Measurements from ENCODE around the gene SLAMF1. TPM values are rescaled to one million over a fixed set of nuclear protein-coding genes. Genes with fewer than 3 reads are reported as not detected.
A peak's percentile ranks its signal among the peaks of the same experiment; 100 is the strongest.

The SLAMF1 gene
- total RNA-seq, 2 experiments from 2014 or later = 48.5 to 50.1 TPM

DNA sequence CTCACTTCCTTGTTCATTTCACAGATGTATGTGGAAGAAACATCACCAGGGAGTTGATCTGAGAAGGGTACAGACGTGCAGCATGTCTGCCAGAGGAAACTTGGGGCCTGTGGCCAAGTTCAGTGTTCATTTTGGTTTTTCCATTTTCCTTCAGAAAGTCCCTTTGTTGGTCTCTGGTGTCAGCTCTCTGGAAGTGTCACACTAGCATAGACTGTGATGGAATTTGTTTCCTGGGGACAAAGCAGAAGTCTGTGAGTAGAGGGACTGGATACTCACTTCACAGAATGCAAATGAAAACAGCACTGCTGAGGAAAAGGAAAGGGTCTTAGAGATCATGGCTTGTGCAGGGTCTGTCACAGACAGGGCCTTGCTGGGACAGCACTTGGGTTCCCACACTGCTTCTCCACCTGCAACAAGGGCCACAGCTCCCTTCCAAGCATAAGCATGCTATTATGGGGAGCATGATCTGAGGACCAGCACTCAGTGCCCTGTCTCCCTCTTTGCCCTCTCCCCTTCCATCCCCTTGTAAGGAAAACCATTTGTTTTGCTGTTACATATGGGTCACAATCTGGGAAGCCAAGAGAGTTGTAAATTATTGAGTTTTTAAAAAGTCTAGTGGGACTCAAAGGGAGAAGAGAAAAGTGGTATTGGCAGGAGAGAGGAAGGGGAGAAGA, 36.1 kb downstream of the SLAMF1 start:
- no peaks in the 10 kb centered on the region for H3K27me3 Mint-ChIP-seq (ENCODE audit: low read depth)
- CTCF ChIA-PET = interaction anchor here (1.1 to 8.4 kb wide), 9 partner anchors 7 to 221 kb away, joined by 3 to 185 read pairs (median 8); no protein-coding TSS in a partner anchor
- no peak for ATAC-seq
- H3K4me3 Mint-ChIP-seq = no peak overlapping the region
- H3K36me3 Mint-ChIP-seq (ENCODE audit: low read depth) = peaks cover 77% of the 10 kb centered on the region
- DNase-seq = no peak
- H3K9me3 Mint-ChIP-seq (ENCODE audit: insufficient read depth) = no peaks in the 10 kb centered on the region
- peak overlapping the region; percentile 76 for H3K27ac Mint-ChIP-seq
- H3K4me1 Mint-ChIP-seq (ENCODE audit: low read depth) = peaks cover 58% of the 10 kb centered on the region
- POLR2A ChIA-PET = interaction anchor here (0.8 to 1.1 kb wide), 2 partner anchors 8 to 36 kb away, joined by 3 read pairs; partner anchors contain the start of gene SLAMF1

DNA sequence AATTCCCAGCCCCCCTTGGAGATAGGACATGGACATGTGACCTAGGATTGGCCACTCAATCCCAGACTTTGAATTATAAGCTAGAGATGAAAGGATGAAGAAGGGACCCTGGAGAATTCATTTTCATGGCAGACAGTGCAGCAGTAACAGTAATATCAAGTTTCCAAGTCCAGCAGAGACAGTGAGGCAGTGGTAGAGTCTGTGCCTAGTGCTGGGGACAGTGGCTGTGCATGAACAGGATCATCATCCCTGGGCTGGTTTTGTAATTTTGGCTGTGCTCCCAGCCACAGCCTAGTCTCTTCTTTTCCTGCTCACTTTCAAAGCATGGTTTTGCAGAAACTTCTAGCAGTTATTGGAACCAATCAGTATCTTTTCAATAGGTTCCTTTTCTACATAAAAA, 37.9 kb downstream of the SLAMF1 start:
- H3K4me1 Mint-ChIP-seq (ENCODE audit: low read depth) = peaks cover 55% of the 10 kb centered on the region
- no peak for ATAC-seq
- no peaks in the 10 kb centered on the region for H3K27me3 Mint-ChIP-seq (ENCODE audit: low read depth)
- peaks cover 84% of the 10 kb centered on the region for H3K36me3 Mint-ChIP-seq (ENCODE audit: low read depth)
- H3K27ac Mint-ChIP-seq = no peak overlapping the region
- H3K9me3 Mint-ChIP-seq (ENCODE audit: insufficient read depth) = peaks cover 5% of the 10 kb centered on the region
- ChIA-PET CTCF (interaction anchor here (0.8 to 8.4 kb wide), 16 partner anchors 8 to 265 kb away, joined by 3 to 185 read pairs (median 7); partner anchors contain the start of gene SLAMF1), POLR2A (interaction anchor here (1.0 to 2.9 kb wide), 2 partner anchors 33 to 180 kb away, joined by 3 to 11 read pairs; no protein-coding TSS in a partner anchor)
- no peak overlapping the region for H3K4me3 Mint-ChIP-seq
- DNase-seq = no peak

DNA sequence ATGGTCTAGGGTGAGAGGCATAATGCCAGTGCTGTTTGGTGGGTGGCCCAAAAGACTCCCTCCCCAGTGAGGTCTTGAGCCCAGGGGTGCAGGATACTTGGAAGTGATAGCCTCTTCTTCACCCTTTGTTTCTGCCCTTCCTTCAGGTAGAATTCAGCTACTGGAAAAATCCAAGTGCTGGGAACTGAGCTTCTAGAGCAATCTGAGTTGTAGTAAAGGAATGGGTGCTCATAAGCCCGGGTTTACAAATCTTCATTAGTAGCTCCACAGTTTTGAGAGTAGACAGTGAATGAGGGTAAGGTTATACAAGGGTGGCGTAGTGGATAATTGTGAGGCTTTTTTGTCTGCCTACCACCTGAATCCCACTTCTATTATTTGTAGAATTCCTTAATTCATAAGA, 38.3 kb downstream of the SLAMF1 start:
- ChIA-PET CTCF (interaction anchor here (0.9 to 8.4 kb wide), 16 partner anchors 9 to 264 kb away, joined by 3 to 185 read pairs (median 8); partner anchors contain the start of gene SLAMF1), POLR2A (interaction anchor here (2.9 kb wide), 1 partner anchor 180 kb away, joined by 11 read pairs; no protein-coding TSS in a partner anchor)
- Mint-ChIP-seq H3K27ac (peak overlapping the region; percentile 27), H3K36me3 (ENCODE audit: low read depth) (peaks cover 81% of the 10 kb centered on the region), H3K4me3 (no peak overlapping the region), H3K27me3 (ENCODE audit: low read depth) (no peaks in the 10 kb centered on the region), H3K9me3 (ENCODE audit: insufficient read depth) (peaks cover 5% of the 10 kb centered on the region), H3K4me1 (ENCODE audit: low read depth) (peaks cover 52% of the 10 kb centered on the region)
- DNase-seq = no peak
- no peak for ATAC-seq

DNA sequence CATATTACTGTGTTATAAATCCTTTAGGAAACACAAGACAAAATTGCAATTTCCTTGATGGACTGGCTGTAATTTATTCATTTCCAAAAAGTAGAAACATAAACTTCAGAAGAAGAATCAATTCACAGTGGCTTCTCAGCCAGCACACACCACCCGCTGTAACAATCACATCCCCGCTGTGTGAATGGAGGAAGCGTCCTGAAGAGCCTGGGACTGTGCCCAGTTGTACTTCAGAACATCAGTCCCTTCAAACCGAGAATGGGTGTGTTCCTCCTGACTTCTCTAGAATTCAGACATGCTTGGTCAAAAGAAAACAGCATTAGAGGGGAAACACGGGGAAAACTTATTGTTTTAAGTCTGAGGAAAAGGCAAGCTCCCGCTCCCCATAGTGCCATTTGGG, 38.8 kb downstream of the SLAMF1 start:
- Mint-ChIP-seq H3K27me3 (ENCODE audit: low read depth) (no peaks in the 10 kb centered on the region), H3K9me3 (ENCODE audit: insufficient read depth) (peaks cover 8% of the 10 kb centered on the region), H3K4me1 (ENCODE audit: low read depth) (peaks cover 52% of the 10 kb centered on the region), H3K36me3 (ENCODE audit: low read depth) (peaks cover 79% of the 10 kb centered on the region), H3K27ac (peak overlapping the region; percentile 27), H3K4me3 (no peak overlapping the region)
- CTCF ChIA-PET = interaction anchor here (0.9 to 8.4 kb wide), 15 partner anchors 9 to 264 kb away, joined by 3 to 185 read pairs (median 17); no protein-coding TSS in a partner anchor
- POLR2A ChIA-PET = interaction anchor here (0.6 to 2.9 kb wide), 2 partner anchors 144 to 179 kb away, joined by 3 to 11 read pairs; no protein-coding TSS in a partner anchor
- ATAC-seq = no peak
- no peak for DNase-seq

DNA sequence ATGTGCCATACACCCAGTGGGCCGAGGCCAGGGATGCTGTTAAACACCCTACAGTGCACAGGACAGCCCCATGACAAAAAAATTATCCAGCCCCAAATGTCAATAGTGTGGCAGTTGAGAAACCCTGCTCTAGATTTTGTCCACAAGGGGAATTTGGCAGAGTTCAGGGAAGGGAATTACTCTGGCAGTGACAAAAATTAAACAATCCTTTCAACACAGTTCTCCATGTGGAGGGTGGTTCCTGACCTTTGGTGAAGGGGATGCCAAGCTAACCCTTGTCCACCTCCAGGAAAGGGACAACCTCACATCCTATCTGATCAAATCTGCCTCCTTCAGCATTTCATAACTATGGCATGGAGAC, 39.2 kb downstream of the SLAMF1 start:
- DNase-seq = no peak
- Mint-ChIP-seq H3K27me3 (ENCODE audit: low read depth) (no peaks in the 10 kb centered on the region), H3K36me3 (ENCODE audit: low read depth) (peaks cover 79% of the 10 kb centered on the region), H3K4me3 (no peak overlapping the region), H3K9me3 (ENCODE audit: insufficient read depth) (peaks cover 11% of the 10 kb centered on the region), H3K4me1 (ENCODE audit: low read depth) (peaks cover 52% of the 10 kb centered on the region), H3K27ac (peak overlapping the region; percentile 80)
- ATAC-seq = no peak
- ChIA-PET POLR2A (interaction anchor here (0.6 to 2.9 kb wide), 5 partner anchors 21 to 179 kb away, joined by 3 to 11 read pairs (median 4); no protein-coding TSS in a partner anchor), CTCF (interaction anchor here (0.6 to 8.4 kb wide), 38 partner anchors 10 to 263 kb away, joined by 3 to 185 read pairs (median 7); partner anchors contain the start of genes CD84 and SLAMF1)

DNA sequence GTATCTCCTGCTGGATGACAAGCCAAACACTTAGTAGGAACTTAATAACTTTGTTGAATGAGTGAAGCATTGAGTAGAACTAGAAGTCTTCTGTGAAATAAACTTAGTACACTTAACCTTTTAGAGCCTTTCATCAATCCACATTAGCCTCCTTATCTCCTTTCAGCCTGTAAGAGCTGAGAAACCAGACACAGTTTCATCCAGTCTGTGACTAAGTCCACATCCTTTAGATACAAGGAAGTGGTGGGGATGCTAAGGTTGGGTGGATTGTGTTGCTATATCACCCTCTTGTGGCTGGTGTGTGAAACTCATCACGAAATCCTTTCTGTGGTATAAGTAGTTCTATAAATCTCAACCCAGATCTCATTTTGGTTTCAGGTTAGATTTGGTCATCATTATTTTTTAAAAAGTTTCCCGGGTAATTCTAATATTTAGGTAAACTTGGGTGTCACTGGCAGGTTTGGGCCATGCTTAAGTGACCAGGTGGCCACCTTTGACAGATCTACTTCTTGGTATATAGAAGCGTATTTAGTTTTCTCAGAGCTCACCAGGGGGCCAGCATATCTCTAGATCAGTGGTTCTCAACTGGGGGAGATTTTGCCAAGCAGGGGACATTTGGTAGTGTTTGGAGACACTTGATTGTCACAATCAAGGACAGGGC, 39.7 kb downstream of the SLAMF1 start:
- peak; percentile 98 for ATAC-seq
- ChIA-PET CTCF (interaction anchor here (0.6 to 8.4 kb wide), 49 partner anchors 9 to 316 kb away, joined by 3 to 185 read pairs (median 6); partner anchors contain the start of genes CD84 and SLAMF1), POLR2A (interaction anchor here (0.6 to 2.9 kb wide), 5 partner anchors 22 to 277 kb away, joined by 3 to 11 read pairs (median 4); no protein-coding TSS in a partner anchor)
- H3K27ac Mint-ChIP-seq = peak overlapping the region; percentile 80
- peaks cover 52% of the 10 kb centered on the region for H3K4me1 Mint-ChIP-seq (ENCODE audit: low read depth)
- H3K4me3 Mint-ChIP-seq = no peak overlapping the region
- H3K9me3 Mint-ChIP-seq (ENCODE audit: insufficient read depth) = peaks cover 11% of the 10 kb centered on the region
- peaks cover 75% of the 10 kb centered on the region for H3K36me3 Mint-ChIP-seq (ENCODE audit: low read depth)
- H3K27me3 Mint-ChIP-seq (ENCODE audit: low read depth) = no peaks in the 10 kb centered on the region
- DNase-seq = peak; percentile 81

DNA sequence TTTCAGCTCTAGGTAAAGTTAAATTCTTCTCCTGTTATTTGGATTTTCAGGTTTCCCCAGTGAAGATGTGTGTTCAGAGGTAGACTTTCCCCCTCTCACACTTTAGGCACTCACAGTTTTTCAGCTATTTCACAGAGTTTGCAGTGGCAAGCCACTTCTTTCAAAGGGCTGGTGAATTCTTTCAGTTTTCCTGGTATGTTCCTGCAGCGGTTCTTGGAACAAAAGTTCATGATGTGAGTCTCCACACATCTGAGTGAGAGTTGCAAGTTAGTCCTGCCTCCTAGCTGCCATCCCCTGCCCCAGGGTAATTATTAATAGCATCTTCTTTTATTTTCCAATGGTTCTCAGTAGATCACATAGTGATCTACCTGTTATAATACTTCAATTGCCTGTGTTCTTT, 40.2 kb downstream of the SLAMF1 start:
- CTCF ChIA-PET = interaction anchor here (0.6 to 8.4 kb wide), 47 partner anchors 9 to 315 kb away, joined by 3 to 185 read pairs (median 6); partner anchors contain the start of genes CD84 and SLAMF1
- Mint-ChIP-seq H3K9me3 (ENCODE audit: insufficient read depth) (peaks cover 16% of the 10 kb centered on the region), H3K4me1 (ENCODE audit: low read depth) (peaks cover 52% of the 10 kb centered on the region), H3K27me3 (ENCODE audit: low read depth) (no peaks in the 10 kb centered on the region), H3K36me3 (ENCODE audit: low read depth) (peaks cover 76% of the 10 kb centered on the region), H3K4me3 (no peak overlapping the region), H3K27ac (peak overlapping the region; percentile 80)
- ATAC-seq (peak; percentile 14), DNase-seq (no peak)
- POLR2A ChIA-PET = interaction anchor here (0.6 to 2.9 kb wide), 5 partner anchors 66 to 277 kb away, joined by 3 to 11 read pairs (median 4); no protein-coding TSS in a partner anchor

DNA sequence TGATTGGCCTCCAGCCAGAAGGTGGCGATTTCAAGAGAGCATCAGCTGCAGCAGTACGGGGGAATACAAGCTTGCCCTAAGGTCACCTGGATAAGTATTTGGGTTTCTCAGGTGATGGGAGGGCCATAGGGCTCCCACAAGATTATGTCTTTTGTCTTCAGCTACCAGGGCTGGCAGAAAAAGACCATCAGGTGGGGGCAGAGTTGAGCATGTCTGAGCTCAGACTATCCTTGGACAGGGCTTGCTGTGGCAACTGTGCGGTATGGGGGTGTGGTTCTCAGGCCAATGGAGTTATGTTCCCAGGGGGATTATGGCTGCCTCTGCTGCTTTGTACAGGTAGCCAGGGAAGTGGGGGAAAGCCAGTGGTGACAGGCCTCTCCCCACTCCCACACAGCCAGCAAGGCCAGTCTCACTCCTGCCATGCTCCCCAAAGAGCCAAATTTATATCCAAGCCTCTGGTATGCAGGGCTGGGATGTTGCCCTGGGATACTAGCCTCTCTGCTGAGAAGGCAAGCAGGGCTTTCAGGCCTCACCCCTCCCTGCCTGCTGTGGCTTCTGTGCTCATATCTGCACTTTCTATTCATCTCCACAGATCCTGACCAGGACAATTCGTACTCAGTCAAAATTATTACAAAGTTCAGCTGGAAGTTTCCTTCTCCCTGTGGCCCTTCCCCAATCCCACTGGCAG, 40.9 kb downstream of the SLAMF1 start:
- CTCF ChIA-PET = interaction anchor here (0.6 to 8.4 kb wide), 37 partner anchors 8 to 251 kb away, joined by 3 to 185 read pairs (median 8); partner anchors contain the start of gene CD84
- H3K4me1 Mint-ChIP-seq (ENCODE audit: low read depth) = peaks cover 49% of the 10 kb centered on the region
- POLR2A ChIA-PET = interaction anchor here (0.6 to 1.0 kb wide), 2 partner anchors 83 to 261 kb away, joined by 3 read pairs; partner anchors contain the start of gene SLAMF6
- peaks cover 22% of the 10 kb centered on the region for H3K9me3 Mint-ChIP-seq (ENCODE audit: insufficient read depth)
- ATAC-seq (no peak), DNase-seq (no peak)
- peak overlapping the region; percentile 80 for H3K27ac Mint-ChIP-seq
- no peaks in the 10 kb centered on the region for H3K27me3 Mint-ChIP-seq (ENCODE audit: low read depth)
- H3K4me3 Mint-ChIP-seq = no peak overlapping the region
- H3K36me3 Mint-ChIP-seq (ENCODE audit: low read depth) = peaks cover 74% of the 10 kb centered on the region

DNA sequence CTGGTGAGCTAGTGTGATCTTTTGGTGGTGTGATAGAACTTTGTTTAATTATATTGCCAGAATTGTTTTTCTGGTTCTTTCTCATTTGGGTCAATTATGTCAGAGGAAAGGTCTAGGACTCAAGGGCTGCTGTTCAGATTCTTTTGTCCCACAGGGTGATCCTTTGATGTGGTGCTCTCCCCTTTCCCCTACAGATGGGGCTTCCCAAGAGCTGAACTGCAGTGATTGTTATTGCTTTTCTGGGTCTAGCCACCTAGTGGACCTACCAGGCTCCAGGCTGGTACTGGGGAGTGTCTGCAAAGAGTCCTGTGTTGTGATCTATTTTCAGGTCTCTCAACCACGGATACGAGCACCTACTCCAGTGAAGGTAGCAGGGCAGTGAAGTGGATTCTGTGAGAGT, 41.6 kb downstream of the SLAMF1 start:
- Mint-ChIP-seq H3K36me3 (ENCODE audit: low read depth) (peaks cover 70% of the 10 kb centered on the region), H3K4me1 (ENCODE audit: low read depth) (peaks cover 42% of the 10 kb centered on the region), H3K27me3 (ENCODE audit: low read depth) (no peaks in the 10 kb centered on the region), H3K27ac (no peak overlapping the region), H3K9me3 (ENCODE audit: insufficient read depth) (peaks cover 30% of the 10 kb centered on the region), H3K4me3 (no peak overlapping the region)
- ATAC-seq (no peak), DNase-seq (no peak)
- ChIA-PET POLR2A (interaction anchor here (1.0 kb wide), 1 partner anchor 82 kb away, joined by 3 read pairs; the partner anchor contains the start of gene SLAMF6), CTCF (interaction anchor here (0.8 to 8.4 kb wide), 20 partner anchors 7 to 504 kb away, joined by 3 to 185 read pairs (median 12); partner anchors contain the start of gene CD84)

DNA sequence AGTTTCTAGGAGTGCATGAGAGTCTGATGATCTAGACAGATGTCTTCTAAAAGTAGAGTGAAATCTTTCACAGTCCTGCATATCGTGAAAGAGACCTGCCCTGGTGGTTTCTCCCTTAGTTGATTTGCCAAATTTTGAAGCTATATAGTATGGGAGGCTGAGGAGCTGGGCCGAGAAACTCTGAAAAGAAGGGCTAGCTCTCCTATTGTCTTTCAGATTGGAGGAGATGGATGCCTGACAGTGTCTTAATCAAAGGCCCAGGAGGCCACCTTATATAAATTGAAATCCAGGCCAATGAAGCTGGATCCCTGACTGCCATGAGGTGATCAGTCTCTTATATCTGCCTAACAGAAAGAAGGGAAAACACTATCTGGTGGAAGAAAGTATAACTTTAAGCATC, 49.1 kb downstream of the SLAMF1 start:
- no peak overlapping the region for H3K4me3 Mint-ChIP-seq
- DNase-seq (no peak), ATAC-seq (no peak)
- H3K27me3 Mint-ChIP-seq (ENCODE audit: low read depth) = no peaks in the 10 kb centered on the region
- ChIA-PET CTCF (interaction anchor here (0.7 to 2.6 kb wide), 11 partner anchors 9 to 405 kb away, joined by 3 to 17 read pairs (median 4); no protein-coding TSS in a partner anchor), POLR2A (no interaction called here)
- H3K36me3 Mint-ChIP-seq (ENCODE audit: low read depth) = peaks cover 29% of the 10 kb centered on the region
- no peaks in the 10 kb centered on the region for H3K4me1 Mint-ChIP-seq (ENCODE audit: low read depth)
- H3K27ac Mint-ChIP-seq = no peak overlapping the region
- peaks cover 33% of the 10 kb centered on the region for H3K9me3 Mint-ChIP-seq (ENCODE audit: insufficient read depth)

DNA sequence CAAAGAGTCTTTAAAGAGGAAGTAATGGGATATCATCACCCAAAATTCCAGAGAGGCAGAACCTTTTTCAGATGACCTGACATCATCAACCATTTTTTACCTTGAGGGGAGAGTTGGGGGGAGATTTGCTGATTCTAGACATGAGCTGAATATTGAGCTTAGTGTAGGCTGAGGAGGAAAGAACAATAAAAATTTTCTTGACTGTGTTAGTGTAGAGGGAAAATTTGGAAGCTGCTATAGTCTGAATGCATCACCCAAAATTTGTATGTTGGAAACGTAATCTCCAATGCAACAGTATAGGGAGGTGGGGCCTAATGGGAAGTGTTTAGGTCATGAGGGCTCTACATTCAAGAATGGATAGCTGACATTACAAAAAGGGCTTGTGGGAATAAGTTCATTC, 49.8 kb downstream of the SLAMF1 start:
- H3K4me3 Mint-ChIP-seq = no peak overlapping the region
- no peak for ATAC-seq
- no peak for DNase-seq
- ChIA-PET CTCF (interaction anchor here (0.9 to 2.6 kb wide), 8 partner anchors 9 to 404 kb away, joined by 3 to 17 read pairs (median 4); no protein-coding TSS in a partner anchor), POLR2A (no interaction called here)
- no peak overlapping the region for H3K27ac Mint-ChIP-seq
- no peaks in the 10 kb centered on the region for H3K27me3 Mint-ChIP-seq (ENCODE audit: low read depth)
- no peaks in the 10 kb centered on the region for H3K4me1 Mint-ChIP-seq (ENCODE audit: low read depth)
- H3K36me3 Mint-ChIP-seq (ENCODE audit: low read depth) = peaks cover 31% of the 10 kb centered on the region
- peaks cover 37% of the 10 kb centered on the region for H3K9me3 Mint-ChIP-seq (ENCODE audit: insufficient read depth)
